ENCODE results near the gene SUPT3H. TPM values are rescaled to one million over a fixed set of nuclear protein-coding genes. Genes with fewer than 3 reads are reported as not detected.

SUPT3H gene
- total RNA-seq, 4 donors from 2014 or later = 0.80 to 12.7 (median 3.0) TPM

GRCh38 chr6:45074439-45074838, 303.3 kb downstream of the SUPT3H start:
- no peak overlapping the region for H3K4me3 ChIP-seq
- WGBS, 2 donors (ENCODE audit: low coverage in 1 of 2) = 42 to 49% methylated on average over 1 of the region's 1 CpG
- H3K27ac ChIP-seq = no peak overlapping the region
- H3K27me3 ChIP-seq = no peaks in the 10 kb centered on the region
- intact Hi-C loops (cut with DNase I; ENCODE audit: low total_unique reads) = no loop called here
- no peak for DNase-seq
- in situ Hi-C loops (cut with MboI; ENCODE audit: low pct_ligation_motif_present in 1 of 4, low pct_unique_long_range_greater_than_20kb in 1 of 4, low sequenced_read_pairs in 3 of 4) = no loop called here
- peaks cover 13 to 17% of the 10 kb centered on the region in 2 donors for H3K9me3 ChIP-seq
- H3K4me1 ChIP-seq = peaks cover 0 to 14% (median 10%) of the 10 kb centered on the region in 4 donors
- no peak for TF ChIP-seq POLR2A (IDR thresholded peaks at IDR 0.05)
- no peak for TF ChIP-seq EP300 (IDR thresholded peaks at IDR 0.05; ENCODE audit: low read depth)
- TF ChIP-seq, protein P1, sequence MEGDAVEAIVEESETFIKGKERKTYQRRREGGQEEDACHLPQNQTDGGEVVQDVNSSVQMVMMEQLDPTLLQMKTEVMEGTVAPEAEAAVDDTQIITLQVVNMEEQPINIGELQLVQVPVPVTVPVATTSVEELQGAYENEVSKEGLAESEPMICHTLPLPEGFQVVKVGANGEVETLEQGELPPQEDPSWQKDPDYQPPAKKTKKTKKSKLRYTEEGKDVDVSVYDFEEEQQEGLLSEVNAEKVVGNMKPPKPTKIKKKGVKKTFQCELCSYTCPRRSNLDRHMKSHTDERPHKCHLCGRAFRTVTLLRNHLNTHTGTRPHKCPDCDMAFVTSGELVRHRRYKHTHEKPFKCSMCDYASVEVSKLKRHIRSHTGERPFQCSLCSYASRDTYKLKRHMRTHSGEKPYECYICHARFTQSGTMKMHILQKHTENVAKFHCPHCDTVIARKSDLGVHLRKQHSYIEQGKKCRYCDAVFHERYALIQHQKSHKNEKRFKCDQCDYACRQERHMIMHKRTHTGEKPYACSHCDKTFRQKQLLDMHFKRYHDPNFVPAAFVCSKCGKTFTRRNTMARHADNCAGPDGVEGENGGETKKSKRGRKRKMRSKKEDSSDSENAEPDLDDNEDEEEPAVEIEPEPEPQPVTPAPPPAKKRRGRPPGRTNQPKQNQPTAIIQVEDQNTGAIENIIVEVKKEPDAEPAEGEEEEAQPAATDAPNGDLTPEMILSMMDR (IDR thresholded peaks at IDR 0.05) = no peak
- TF ChIP-seq POLR2AphosphoS5 (IDR thresholded peaks at IDR 0.05) = no peak
- no peaks in the 10 kb centered on the region for H3K36me3 ChIP-seq

DNA sequence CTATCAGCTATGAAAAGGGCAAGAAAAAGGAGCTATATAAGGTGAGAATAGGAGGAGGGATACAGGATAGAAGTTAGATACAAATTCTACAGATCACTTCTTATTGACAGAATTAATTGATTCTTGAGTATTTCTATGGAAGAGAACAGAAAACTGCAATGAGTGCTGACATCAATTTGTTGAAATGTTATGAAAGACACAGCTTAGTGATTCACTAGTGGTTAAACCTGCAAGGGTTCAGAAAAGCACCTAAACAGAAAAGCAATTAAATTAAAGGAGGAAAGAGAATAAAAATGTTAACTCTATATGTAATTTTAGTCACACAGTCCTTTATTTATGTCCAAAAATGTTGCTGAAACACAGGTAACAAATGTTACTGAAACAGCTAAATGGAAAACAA, 304.0 kb downstream of the SUPT3H start:
- Histone ChIP-seq H3K27ac (no peak overlapping the region), H3K9me3 (peaks cover 9 to 12% of the 10 kb centered on the region in 2 donors), H3K4me1 (peaks cover 0 to 14% (median 10%) of the 10 kb centered on the region in 4 donors), H3K36me3 (no peaks in the 10 kb centered on the region), H3K4me3 (no peak overlapping the region), H3K27me3 (no peaks in the 10 kb centered on the region)
- in situ Hi-C loops (cut with MboI; ENCODE audit: low pct_ligation_motif_present in 1 of 4, low pct_unique_long_range_greater_than_20kb in 1 of 4, low sequenced_read_pairs in 3 of 4) = no loop called here
- DNase-seq = no peak
- TF ChIP-seq, protein P1 (IDR thresholded peaks at IDR 0.05) = no peak
- TF ChIP-seq POLR2A (IDR thresholded peaks at IDR 0.05) = no peak
- TF ChIP-seq POLR2AphosphoS5 (IDR thresholded peaks at IDR 0.05) = no peak
- TF ChIP-seq EP300 (IDR thresholded peaks at IDR 0.05; ENCODE audit: low read depth) = no peak
- intact Hi-C loops (cut with DNase I; ENCODE audit: low total_unique reads) = no loop called here

- in situ Hi-C loops (cut with MboI; ENCODE audit: low pct_ligation_motif_present in 1 of 4, low pct_unique_long_range_greater_than_20kb in 1 of 4, low sequenced_read_pairs in 3 of 4) = no loop called here
- 90 to 94% methylated on average over 3 of the region's 3 CpGs for whole genome bisulfite sequencing, 2 donors (ENCODE audit: low coverage in 1 of 2)
- TF ChIP-seq, protein P1 (IDR thresholded peaks at IDR 0.05) = no peak
- TF ChIP-seq EP300 (IDR thresholded peaks at IDR 0.05; ENCODE audit: low read depth) (no peak), POLR2A (IDR thresholded peaks at IDR 0.05) (no peak), POLR2AphosphoS5 (IDR thresholded peaks at IDR 0.05) (no peak)
- intact Hi-C loops (cut with DNase I; ENCODE audit: low total_unique reads) = no loop called here
- DNase-seq = no peak
- Histone ChIP-seq H3K27me3 (no peaks in the 10 kb centered on the region), H3K36me3 (no peaks in the 10 kb centered on the region), H3K4me1 (peaks cover 0 to 14% (median 10%) of the 10 kb centered on the region in 4 donors), H3K27ac (no peak overlapping the region), H3K4me3 (no peak overlapping the region), H3K9me3 (peaks cover 0 to 1% of the 10 kb centered on the region in 2 donors)
Measured at GRCh38 chr6:45072673-45073072, 305.1 kb downstream of the SUPT3H start.

- 83 to 88% methylated on average over 1 of the region's 1 CpG for WGBS, 2 donors (ENCODE audit: low coverage in 1 of 2)
- H3K36me3 ChIP-seq = no peaks in the 10 kb centered on the region
- H3K27ac ChIP-seq = no peak overlapping the region
- no peaks in the 10 kb centered on the region for H3K27me3 ChIP-seq
- no peak overlapping the region for H3K4me3 ChIP-seq
- intact Hi-C loops (cut with DNase I; ENCODE audit: low total_unique reads) = no loop called here
- H3K4me1 ChIP-seq = peaks cover 0 to 14% (median 10%) of the 10 kb centered on the region in 4 donors
- in situ Hi-C loops (cut with MboI; ENCODE audit: low pct_ligation_motif_present in 1 of 4, low pct_unique_long_range_greater_than_20kb in 1 of 4, low sequenced_read_pairs in 3 of 4) = no loop called here
- no peak for DNase-seq
- no peaks in the 10 kb centered on the region for H3K9me3 ChIP-seq
- TF ChIP-seq POLR2AphosphoS5 (IDR thresholded peaks at IDR 0.05) = no peak
- no peak for TF ChIP-seq EP300 (IDR thresholded peaks at IDR 0.05; ENCODE audit: low read depth)
- TF ChIP-seq, protein P1 (IDR thresholded peaks at IDR 0.05) = no peak
- TF ChIP-seq POLR2A (IDR thresholded peaks at IDR 0.05) = no peak
Measured at GRCh38 chr6:45072016-45072415, 305.7 kb downstream of the SUPT3H start.

Data from transverse colon (tissue), 4 donors.